Measurements from ENCODE around the gene KLRF1. TPM values are rescaled to one million over a fixed set of nuclear protein-coding genes. Genes with fewer than 3 reads are reported as not detected.

Gene KLRF1
- total and polyA plus RNA-seq, 2 experiments from 2014 or later = not detected

DNA sequence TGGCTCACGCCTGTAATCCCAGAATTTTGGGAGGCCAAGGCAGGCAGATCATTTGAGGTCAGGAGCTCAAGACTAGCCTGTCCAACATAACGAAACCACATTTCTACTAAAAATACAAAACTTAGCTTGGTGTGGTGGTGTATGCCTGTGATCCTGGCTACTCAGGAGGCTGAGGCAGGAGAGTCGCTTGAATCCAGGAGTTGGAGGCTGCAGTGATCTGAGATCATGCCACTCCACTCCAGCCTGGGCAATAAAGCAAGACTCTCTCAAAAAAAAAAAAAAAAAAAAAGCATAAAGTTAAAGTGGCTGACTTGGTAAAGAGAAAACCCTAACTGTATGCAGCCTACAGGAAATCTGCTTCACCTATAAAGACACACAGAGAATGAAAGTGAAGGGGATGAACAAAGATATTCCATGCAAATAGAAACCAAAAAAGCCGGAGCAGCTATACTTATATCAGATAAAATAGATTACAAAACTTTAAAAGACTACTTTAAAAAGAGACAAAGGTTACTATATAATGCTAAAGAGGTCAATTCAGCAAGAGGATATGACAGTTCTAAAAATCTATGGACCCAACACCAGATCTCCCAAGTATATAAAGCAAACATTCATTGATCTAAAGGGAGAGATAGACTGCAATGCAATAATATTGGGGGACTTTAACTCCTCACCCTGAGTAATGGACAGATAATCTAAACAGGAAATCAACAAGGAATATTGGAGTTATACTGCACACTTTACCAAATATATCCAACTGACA is 37.8 kb downstream of the KLRF1 start:
- TF ChIP-seq EZH2 (IDR thresholded peaks at IDR 0.05; ENCODE audit: insufficient read depth, poor library complexity, severe bottlenecking) (no peak), EZH2phosphoT487 (IDR thresholded peaks at IDR 0.05; ENCODE audit: insufficient read depth, low read depth) (no peak)
- peak overlapping the region; percentile 99 for H3K4me2 ChIP-seq (ENCODE audit: unreplicated experiment)
- H3K4me1 ChIP-seq (ENCODE audit: insufficient read depth) = peaks cover 26% of the 10 kb centered on the region
- DNase-seq = no peak
- H3K27me3 ChIP-seq (replicated peaks; ENCODE audit: insufficient read depth) = no peaks in the 10 kb centered on the region
- in situ Hi-C loops (cut with MboI) = no loop called here
- H3K9me3 ChIP-seq (ENCODE audit: low read depth) = no peaks in the 10 kb centered on the region
- no peaks in the 10 kb centered on the region for H3K9me2 ChIP-seq (ENCODE audit: insufficient read depth)
- WGBS, 2 experiments (ENCODE audit: low coverage in 1 of 2, low lambda C conversion rate in 2 of 2, missing lambda C conversion rate in 2 of 2) = 73% methylated on average over 4 of the region's 4 CpGs
- H3F3A ChIP-seq (ENCODE audit: insufficient read depth) = peaks cover 17% of the 10 kb centered on the region
- no peaks in the 10 kb centered on the region for H4K20me1 ChIP-seq (ENCODE audit: insufficient read depth)
- H3K36me3 ChIP-seq (ENCODE audit: low read depth) = no peaks in the 10 kb centered on the region
- peaks cover 81% of the 10 kb centered on the region for H3K79me2 ChIP-seq (ENCODE audit: insufficient read depth)
- peak overlapping the region; percentile 53 for H3K4me3 ChIP-seq
- H3K27ac ChIP-seq = no peak overlapping the region
- H2AFZ ChIP-seq = peak overlapping the region; percentile 65
- H3K9ac ChIP-seq = peak overlapping the region; percentile 38

DNA sequence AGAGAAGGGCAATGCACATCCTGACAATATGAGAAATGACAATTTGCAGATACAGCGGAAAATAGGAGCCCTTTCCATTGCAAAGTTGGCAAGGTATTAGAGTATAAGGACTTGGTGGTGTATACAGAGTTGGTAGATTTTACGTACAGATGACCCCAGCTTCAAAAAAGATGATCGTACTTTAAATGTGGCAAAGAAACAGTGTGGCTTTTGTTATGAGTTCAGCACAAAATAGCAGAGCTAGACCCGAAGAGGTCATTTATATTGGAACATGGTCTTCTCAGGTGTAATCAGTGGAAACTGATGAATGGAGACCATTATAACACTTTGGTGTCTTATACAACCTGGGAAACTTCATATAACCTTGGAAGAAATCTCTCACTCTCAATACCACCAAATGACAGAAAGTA is 39.6 kb downstream of the KLRF1 start:
- H3K27ac ChIP-seq = no peak overlapping the region
- peaks cover 69% of the 10 kb centered on the region for H3K79me2 ChIP-seq (ENCODE audit: insufficient read depth)
- 56 to 60% methylated on average over 4 of the region's 4 CpGs for WGBS, 2 experiments (ENCODE audit: low coverage in 1 of 2, low lambda C conversion rate in 2 of 2, missing lambda C conversion rate in 2 of 2)
- H3K4me1 ChIP-seq (ENCODE audit: insufficient read depth) = peaks cover 28% of the 10 kb centered on the region
- H3F3A ChIP-seq (ENCODE audit: insufficient read depth) = peaks cover 20% of the 10 kb centered on the region
- H4K20me1 ChIP-seq (ENCODE audit: insufficient read depth) = no peaks in the 10 kb centered on the region
- DNase-seq = no peak
- peak overlapping the region; percentile 78 for H3K4me3 ChIP-seq
- H3K9me3 ChIP-seq (ENCODE audit: low read depth) = no peaks in the 10 kb centered on the region
- in situ Hi-C loops (cut with MboI) = no loop called here
- H3K4me2 ChIP-seq (ENCODE audit: unreplicated experiment) = peak overlapping the region; percentile 99
- peak overlapping the region; percentile 65 for H2AFZ ChIP-seq
- no peaks in the 10 kb centered on the region for H3K36me3 ChIP-seq (ENCODE audit: low read depth)
- peak overlapping the region; percentile 68 for H3K9ac ChIP-seq
- TF ChIP-seq EZH2phosphoT487 (IDR thresholded peaks at IDR 0.05; ENCODE audit: insufficient read depth, low read depth) = no peak
- no peak for TF ChIP-seq EZH2 (IDR thresholded peaks at IDR 0.05; ENCODE audit: insufficient read depth, poor library complexity, severe bottlenecking)
- H3K27me3 ChIP-seq (replicated peaks; ENCODE audit: insufficient read depth) = no peaks in the 10 kb centered on the region
- no peaks in the 10 kb centered on the region for H3K9me2 ChIP-seq (ENCODE audit: insufficient read depth)

DNA sequence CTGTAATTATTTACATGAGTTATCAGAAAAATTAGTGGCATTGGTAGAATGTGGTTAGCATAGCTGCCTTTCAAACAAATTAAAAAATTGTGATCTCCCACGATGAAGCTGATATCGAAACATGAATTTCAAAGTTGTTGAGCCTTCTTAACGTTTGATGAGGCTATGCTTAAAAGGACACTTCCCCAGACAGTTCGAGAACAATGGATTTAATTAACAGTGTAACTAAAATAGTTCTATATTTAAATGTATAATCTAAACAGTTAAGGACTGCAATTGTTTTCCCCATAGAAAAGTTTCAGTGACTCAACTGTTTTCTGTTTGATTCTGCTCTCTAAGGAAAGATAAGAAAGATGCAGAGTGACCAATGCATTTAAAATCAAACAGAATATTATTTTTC is 40.2 kb downstream of the KLRF1 start:
- no peaks in the 10 kb centered on the region for H3K9me2 ChIP-seq (ENCODE audit: insufficient read depth)
- H3K36me3 ChIP-seq (ENCODE audit: low read depth) = no peaks in the 10 kb centered on the region
- in situ Hi-C loops (cut with MboI) = no loop called here
- 8% methylated on average over 4 of the region's 4 CpGs for WGBS, 2 experiments (ENCODE audit: low coverage in 1 of 2, low lambda C conversion rate in 2 of 2, missing lambda C conversion rate in 2 of 2)
- peak overlapping the region; percentile 78 for H3K4me3 ChIP-seq
- H3K27me3 ChIP-seq (replicated peaks; ENCODE audit: insufficient read depth) = no peaks in the 10 kb centered on the region
- peaks cover 28% of the 10 kb centered on the region for H3K4me1 ChIP-seq (ENCODE audit: insufficient read depth)
- peak overlapping the region; percentile 99 for H3K4me2 ChIP-seq (ENCODE audit: unreplicated experiment)
- no peaks in the 10 kb centered on the region for H4K20me1 ChIP-seq (ENCODE audit: insufficient read depth)
- H3K9ac ChIP-seq = peak overlapping the region; percentile 68
- no peak for TF ChIP-seq EZH2 (IDR thresholded peaks at IDR 0.05; ENCODE audit: insufficient read depth, poor library complexity, severe bottlenecking)
- TF ChIP-seq EZH2phosphoT487 (IDR thresholded peaks at IDR 0.05; ENCODE audit: insufficient read depth, low read depth) = no peak
- peak overlapping the region; percentile 65 for H2AFZ ChIP-seq
- peak; percentile 35 for DNase-seq
- H3K27ac ChIP-seq = 0 out of 2 replicates have a peak overlapping the region, but pooled peaks have one; percentile 22
- peaks cover 20% of the 10 kb centered on the region for H3F3A ChIP-seq (ENCODE audit: insufficient read depth)
- peaks cover 64% of the 10 kb centered on the region for H3K79me2 ChIP-seq (ENCODE audit: insufficient read depth)
- H3K9me3 ChIP-seq (ENCODE audit: low read depth) = no peaks in the 10 kb centered on the region

DNA sequence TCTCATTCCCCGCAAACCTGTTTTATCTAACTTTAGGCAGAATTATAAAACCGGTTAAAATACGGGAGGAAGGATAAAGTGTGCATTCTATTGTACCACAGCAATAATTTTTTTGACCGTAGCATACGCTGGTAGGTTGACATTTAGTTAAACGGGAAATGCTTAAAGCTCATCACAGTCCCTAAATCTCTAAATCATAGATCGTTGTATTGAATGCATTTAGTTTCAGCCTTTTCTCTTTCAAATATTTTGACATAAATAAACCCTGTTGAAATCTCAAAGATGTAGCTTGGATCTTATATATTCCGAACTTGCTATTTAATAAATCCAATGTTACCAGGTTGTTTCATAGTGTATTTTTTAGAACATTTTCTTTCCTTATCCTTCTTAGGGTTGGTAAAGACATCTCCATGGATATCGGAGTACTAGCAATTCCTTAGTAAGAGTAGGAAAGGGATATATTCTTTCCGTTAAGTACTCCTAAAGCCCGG is 41.1 kb downstream of the KLRF1 start:
- Histone ChIP-seq H3K4me3 (peak overlapping the region; percentile 78), H3K4me2 (ENCODE audit: unreplicated experiment) (peak overlapping the region; percentile 99), H3K9ac (peak overlapping the region; percentile 92), H3K9me2 (ENCODE audit: insufficient read depth) (no peaks in the 10 kb centered on the region), H3K27ac (peak overlapping the region; percentile 96), H3F3A (ENCODE audit: insufficient read depth) (peaks cover 20% of the 10 kb centered on the region), H4K20me1 (ENCODE audit: insufficient read depth) (no peaks in the 10 kb centered on the region), H3K9me3 (ENCODE audit: low read depth) (no peaks in the 10 kb centered on the region), H3K79me2 (ENCODE audit: insufficient read depth) (peaks cover 56% of the 10 kb centered on the region), H3K4me1 (ENCODE audit: insufficient read depth) (peaks cover 28% of the 10 kb centered on the region), H2AFZ (peak overlapping the region; percentile 96), H3K27me3 (replicated peaks; ENCODE audit: insufficient read depth) (no peaks in the 10 kb centered on the region), H3K36me3 (ENCODE audit: low read depth) (no peaks in the 10 kb centered on the region)
- no peak for TF ChIP-seq EZH2phosphoT487 (IDR thresholded peaks at IDR 0.05; ENCODE audit: insufficient read depth, low read depth)
- no peak for TF ChIP-seq EZH2 (IDR thresholded peaks at IDR 0.05; ENCODE audit: insufficient read depth, poor library complexity, severe bottlenecking)
- in situ Hi-C loops (cut with MboI) = no loop called here
- WGBS, 2 experiments (ENCODE audit: low coverage in 1 of 2, low lambda C conversion rate in 2 of 2, missing lambda C conversion rate in 2 of 2) = 51 to 57% methylated on average over 11 of the region's 11 CpGs
- peak; percentile 19 for DNase-seq

Data from GM23248 (cell line).